HG03095 (cell line): ENCODE results near the gene FAM120AOS.
"Not testable (repeated sequence)": the region's sequence is repeated elsewhere in the genome, so short reads cannot be mapped to it uniquely, and the experiment has no call there.

Experiments used
- ATAC-seq: cut with Tn5 transposase; IDR thresholded peaks from one replicate; pipeline ENCODE4 v1.9.1; 2021; ENCODE audit warnings: moderate library complexity; ENCODE audit not compliant: unreplicated experiment

The FAM120AOS gene

GRCh38 chr9:93440896-93441580 is 12.3 kb downstream of the FAM120AOS start:
- no peak for ATAC-seq

DNA sequence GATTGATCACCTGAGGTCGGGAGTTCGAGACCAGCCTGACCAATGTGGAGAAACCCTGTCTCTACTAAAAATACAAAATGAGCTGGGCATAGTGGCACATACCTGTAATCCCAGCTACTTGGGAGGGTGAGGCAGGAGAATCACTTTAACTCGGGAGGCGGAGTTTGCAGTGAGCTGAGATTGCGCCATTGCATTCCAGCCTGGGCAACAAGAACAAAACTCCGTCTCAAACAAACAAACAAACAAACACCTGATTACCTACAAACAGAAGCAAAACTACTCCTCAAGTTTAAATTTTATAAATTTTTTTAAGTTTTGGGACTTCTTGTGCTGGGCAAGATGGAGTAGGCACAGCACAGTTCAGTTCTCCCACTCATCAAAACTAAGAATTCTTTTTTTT is 14.1 kb downstream of the FAM120AOS start:
- not testable (repeated sequence) for ATAC-seq

DNA sequence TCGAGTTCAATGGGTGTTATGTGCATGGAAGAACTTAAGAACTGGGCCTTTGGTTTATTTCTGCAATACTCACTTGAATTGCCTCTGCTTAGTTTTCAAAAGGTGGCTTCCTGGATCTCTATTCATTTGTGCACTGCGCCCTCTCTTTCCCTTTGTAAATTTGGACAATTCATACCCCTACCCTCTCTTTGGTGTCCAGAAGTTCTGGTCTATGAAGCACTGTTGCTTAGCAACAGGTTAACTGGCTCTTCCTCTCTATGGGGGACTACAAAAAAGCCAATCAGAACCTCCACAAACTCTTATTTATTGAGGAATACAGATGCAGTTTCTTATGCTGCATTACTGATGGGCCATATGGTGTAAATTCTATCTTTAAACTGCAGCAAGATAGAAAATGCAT is 15.4 kb downstream of the FAM120AOS start:
- ATAC-seq: no peak

GRCh38 chr9:93436655-93437407 is 16.6 kb downstream of the FAM120AOS start:
- ATAC-seq: no peak

DNA sequence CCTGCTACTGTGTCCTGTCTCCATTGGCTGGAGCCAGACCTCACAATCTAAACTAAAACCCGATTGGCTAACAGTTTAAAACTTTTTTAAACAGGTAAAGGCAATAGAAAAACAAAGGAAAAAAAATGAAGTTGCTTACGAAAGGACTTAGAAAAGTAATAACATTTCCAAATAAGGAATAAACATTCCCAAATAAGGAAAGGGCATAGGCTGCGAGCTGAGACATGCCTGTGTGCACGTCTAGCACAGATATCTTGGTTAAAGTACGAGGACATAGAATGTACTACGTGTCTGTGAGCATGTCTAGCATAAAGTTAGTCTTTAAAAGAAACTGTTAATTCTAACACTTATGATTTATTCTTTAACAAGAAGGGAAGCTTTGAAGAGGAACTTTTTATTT is 17.2 kb downstream of the FAM120AOS start:
- ATAC-seq: no peak

DNA sequence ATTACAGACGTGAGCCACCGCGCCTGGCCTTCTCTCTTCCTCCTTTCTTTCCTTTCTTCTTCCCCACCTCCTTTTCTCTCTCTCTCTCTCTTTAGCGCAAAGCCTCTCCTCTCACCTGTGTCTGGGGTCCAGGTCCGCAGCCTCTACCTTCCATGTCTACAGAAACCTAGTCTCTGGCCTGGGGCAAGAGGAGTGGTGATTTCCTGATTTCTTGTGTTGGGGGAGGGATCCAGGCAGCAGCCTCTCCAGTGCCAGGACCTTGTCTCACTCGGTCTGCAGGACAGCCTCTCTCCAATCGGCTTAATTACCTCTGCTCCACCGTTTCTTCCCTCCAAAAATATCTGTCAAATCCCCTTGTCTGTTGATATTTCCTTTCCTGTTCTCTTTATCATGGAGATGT is 18.0 kb downstream of the FAM120AOS start:
- no peak for ATAC-seq

GRCh38 chr9:93434056-93434455 is 19.3 kb downstream of the FAM120AOS start:
- no peak for ATAC-seq

DNA sequence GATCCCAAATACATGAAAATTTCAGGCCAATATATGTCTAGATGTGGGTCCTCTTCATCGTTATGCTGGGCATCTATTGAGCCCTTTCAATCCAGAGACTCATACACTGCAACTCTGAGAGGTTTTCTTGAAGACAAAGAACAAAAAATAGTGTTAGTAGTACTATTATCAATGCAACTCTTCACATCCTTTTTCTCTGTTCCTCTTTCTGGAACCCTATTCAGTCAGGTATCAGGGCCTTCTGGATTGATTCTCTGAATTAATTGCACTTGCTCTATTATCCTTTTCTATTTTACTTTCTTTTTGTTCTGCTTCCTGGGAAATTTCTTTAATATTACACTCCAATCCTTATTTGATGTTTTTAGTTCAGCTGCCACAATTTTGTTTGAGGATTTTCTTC is 20.4 kb downstream of the FAM120AOS start:
- no peak for ATAC-seq

GRCh38 chr9:93431539-93432105 is 21.8 kb downstream of the FAM120AOS start:
- ATAC-seq: no peak

DNA sequence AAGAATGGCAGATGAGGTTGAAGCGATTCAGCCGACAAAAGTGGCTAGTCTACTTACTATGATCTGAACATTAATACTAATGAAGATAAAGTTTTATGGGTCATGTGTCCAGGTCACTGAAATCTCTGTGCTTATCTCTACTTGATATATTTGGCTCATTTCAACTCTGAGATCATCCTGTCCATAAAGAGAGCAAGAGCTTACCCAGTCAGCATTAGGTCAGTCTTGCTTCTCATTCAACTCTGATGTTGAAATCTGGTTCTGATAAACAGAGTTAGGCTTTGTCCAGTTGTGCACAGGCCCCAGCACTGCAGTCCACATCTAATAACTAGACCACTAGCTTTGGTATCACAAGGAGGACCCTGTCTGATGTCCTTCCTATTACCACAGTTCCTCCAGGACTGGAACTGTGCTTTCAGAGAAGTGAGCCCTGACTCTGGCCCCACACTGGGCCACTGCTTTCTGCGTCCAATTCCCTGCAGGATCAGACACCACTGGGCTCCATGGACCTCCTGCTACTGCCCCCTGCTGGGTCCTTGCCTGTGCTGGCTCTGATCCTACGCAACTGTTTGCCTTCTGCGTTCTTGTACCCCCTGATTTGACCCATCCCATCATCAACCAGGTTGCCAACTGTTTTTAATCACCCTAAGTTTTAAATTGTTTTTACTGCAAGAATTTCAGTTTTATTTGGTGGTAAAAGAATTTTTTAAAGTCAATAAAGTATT is 25.6 kb downstream of the FAM120AOS start:
- no peak for ATAC-seq

DNA sequence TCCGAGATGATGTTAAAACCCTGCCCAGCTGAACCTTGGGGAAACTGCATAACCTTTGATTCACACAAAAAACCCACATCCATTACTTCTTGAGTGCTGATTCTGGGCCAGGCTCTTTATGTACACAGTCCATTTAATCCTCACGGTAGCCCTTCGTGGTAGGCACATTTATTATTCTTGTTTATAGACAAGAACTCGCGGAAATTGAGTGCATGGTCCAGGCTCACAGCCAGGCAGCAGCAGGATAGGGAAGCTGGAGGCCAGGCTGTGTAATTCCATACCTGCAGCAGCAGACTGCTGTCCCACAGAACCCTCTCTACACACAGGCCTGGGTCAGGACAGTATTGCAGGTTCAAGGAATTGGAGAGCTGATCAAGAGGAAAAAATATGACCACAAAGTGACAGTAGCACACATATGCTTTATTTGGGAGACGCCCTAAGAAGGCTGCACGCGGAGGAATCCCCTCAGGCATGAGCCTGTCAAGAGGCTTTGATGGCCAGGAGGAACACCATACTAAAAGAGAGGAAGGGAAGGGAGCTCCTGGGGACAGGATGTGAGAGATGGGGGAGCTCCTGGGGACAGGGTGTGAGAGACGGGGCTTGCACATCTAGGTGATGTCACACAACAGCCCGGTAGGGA is 30.3 kb downstream of the FAM120AOS start:
- no peak for ATAC-seq

DNA sequence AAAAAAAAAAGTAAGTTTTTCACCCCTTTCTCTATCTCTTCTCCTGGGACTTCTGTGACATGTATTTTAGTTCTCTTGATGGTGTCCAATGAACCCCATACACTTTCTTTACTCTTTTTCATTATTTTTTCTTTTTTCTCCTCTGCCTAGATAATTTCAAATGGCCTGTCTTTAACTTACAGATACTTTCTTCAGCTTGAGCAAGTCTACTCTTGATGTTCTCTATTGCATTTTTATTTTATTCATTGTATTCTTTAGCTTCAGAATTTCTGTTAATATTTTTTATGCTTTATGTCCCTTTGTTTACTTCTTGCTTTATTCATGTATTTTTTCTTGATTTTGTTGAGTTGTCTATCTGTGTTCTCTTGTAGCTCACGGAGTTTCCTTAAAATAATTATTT is 34.4 kb downstream of the FAM120AOS start:
- no peak for ATAC-seq

- ATAC-seq: no peak
Measured at GRCh38 chr9:93417538-93417937, 35.8 kb downstream of the FAM120AOS start.

- ATAC-seq: no peak
Measured at GRCh38 chr9:93416530-93417235, 36.7 kb downstream of the FAM120AOS start.

DNA sequence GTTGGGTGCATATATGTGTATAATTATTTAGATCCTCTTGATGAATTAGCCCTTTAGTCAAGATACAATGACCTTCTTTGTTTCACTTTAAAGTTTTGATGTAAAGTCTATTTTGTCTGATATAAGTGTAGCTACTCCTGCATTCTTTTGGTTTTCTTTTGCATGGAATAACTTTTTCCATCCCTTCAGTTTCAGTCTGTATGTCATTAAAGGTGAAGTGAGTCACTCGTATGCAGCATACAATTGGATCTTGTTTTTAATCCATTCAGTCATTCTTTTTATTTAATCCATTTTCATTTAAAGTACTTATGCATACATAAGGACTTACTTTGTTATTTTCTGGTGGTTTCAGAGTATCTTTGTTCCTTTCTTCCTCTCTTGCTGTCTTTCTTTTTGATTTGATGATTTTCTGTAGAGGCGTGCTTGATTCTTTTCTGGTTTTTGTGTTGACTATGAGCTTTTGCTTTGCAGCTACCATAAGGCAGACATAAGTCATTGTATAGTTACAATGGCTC is 38.1 kb downstream of the FAM120AOS start:
- no peak for ATAC-seq

DNA sequence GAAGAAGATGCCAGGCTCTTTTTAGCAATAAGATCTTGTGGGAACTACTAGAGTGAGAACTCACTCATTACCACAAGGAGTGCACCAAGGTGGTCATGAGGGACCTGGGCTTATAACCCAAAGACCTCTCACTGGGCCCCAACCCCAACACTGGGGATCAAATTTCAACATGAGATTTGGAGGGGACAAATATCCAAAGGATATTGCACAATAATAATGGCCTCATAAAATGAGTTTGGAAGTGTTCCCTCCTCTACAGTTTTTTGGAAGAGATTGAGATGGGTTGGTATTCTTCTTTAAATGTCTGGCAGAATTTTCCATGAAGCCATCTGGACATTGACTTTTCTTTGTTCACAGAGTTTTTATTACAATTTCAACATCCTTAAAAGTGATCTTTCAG is 39.9 kb downstream of the FAM120AOS start:
- no peak for ATAC-seq

DNA sequence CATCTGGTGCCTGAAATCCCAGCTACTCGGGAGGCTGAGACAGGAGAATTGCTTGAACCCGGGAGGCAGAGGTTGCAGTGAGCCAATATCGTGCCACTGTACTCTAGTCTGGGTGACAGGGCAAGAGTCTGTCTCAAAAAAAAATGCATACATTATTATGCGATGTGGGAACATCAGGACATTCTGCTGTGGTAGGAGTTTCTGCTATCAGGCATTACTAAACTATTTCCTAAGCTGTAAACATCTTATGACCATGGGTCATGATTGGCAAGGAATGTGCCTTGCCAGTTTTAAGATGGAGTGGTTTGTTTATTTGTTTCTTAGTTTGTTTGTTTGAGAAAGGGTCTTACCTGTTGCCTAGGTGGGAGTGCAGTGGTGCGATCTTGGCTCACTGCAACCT is 47.0 kb downstream of the FAM120AOS start:
- no peak for ATAC-seq

DNA sequence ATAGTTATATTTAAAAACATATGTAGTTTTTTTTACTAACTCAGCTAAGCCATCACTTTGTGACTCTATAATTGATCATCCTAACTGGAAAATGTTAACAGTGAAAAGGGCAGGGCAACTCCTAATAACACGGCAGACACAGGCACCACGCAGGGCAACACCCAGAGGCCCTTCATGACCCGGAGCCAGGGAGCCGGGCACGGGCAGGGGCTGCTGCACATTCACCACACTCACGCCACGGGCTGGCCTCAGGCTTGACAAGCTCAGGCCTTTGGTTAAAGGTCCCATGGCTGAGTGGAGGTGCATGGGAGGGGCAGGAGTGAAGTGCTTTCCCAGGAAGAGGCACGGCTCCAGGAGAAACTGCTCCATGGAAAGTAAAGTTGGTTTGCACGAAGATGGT is 54.9 kb downstream of the FAM120AOS start:
- no peak for ATAC-seq

DNA sequence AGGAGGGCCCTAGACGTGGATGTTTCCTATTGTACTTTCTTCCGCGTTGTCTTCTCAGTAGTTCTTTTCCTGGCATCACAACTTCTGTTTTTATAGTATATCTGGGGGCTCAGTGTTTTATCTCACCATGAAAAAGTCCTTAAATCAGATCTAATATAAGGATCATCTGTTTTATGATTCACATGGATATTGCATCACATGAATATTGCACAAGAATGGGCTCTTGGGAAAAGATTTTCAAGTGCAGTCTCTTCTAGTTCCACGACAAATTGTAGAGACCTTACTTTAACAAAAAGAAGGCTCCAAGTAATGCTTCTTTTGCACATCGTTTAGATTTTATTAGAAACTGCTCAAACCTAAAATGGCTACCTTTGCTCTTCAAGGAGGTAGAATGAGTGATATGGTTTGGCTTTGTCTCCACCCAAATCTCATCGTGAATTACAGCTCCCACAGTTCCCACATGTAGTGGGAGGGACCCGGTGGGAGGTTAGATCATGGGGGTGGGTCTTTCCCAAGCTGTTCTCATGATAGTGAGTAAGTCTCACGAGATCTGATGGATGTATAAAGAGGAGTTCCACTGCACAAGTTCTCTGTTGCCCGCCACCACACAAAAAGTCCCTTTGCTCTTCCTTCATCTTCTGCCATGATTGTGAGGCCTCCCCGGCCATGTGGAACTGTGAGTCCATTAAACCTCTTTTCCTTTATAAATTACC is 55.6 kb downstream of the FAM120AOS start:
- no peak for ATAC-seq
